Fibroblast of skin of right quadriceps (primary cell): ENCODE results near the gene TMEM217.
A peak's percentile ranks its signal among the peaks of the same experiment; 100 is the strongest.
"Not testable (repeated sequence)": the region's sequence is repeated elsewhere in the genome, so short reads cannot be mapped to it uniquely, and the experiment has no call there.

Source experiments
- DNase-seq: peaks from one replicate; pipeline ENCODE4 v3.0.0-alpha.2; 2013

TMEM217 gene

DNA sequence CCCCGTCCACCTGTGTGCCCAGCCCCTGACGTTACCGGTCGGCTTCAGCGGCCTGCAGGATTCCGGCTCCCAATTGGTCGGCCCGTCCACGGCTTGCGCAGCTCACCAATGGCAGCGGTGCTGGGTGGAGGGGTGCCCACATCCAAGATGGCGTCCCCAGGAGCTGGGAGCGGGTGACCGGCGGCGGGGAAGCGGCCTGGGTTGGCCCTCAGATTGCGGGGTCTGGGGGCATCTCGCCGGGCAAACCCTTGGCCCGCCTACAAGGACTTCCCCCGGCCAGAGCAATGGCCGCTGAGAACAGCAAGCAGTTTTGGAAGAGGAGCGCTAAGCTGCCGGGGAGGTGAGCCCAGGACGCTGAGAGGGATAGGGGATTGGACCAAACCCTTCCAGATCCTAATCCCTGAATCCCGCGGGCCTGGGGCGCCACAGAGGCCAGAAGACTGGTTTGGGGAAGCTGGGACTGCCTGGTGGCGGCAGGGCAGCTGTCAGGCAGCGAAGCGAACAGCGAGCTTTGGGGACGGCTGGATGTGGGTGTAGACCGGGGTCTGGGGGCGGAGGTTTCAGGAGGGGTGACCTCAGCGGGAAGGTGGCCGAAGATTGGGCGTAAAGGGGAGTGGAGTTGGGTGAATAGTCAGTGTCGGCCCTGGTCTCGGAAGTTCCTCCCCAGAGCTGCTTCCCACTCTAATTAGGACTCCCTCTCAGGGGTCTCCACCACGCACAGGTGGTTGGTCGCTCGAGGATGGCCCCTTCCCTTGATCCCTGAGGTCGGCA lies at the start of gene TMEM217, which contains the start of gene TBC1D22B:
TSS of gene TMEM217 (minus strand) at position 511 of the 771 bp plus-strand sequence. CDS start 39,114 bp downstream, outside the sequence.
TSS of gene TBC1D22B (plus strand) at position 139 of the 771 bp plus-strand sequence. CDS start at position 285, 146 bp downstream.
- DNase-seq = peak; percentile 89

DNA sequence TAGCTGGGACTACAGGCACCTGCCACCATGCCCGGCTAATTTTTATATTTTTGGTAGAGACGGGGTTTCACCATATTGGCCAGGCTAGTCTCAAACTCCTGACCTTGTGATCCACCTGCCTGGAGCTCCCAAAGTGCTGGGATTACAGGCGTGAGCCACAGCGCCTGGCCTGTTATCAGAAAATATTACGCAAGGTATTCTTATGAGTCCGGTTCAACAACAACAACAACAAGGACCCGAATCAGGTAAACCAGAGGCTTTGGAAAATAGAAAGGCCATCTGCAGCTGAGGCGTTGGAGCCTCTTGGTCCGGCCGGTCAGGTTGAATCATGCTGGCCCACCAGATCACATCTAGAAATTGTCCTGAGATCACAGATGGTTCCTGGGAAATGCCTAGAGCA lies 49.5 kb upstream of the TMEM217 start:
- DNase-seq = not testable (repeated sequence)

DNA sequence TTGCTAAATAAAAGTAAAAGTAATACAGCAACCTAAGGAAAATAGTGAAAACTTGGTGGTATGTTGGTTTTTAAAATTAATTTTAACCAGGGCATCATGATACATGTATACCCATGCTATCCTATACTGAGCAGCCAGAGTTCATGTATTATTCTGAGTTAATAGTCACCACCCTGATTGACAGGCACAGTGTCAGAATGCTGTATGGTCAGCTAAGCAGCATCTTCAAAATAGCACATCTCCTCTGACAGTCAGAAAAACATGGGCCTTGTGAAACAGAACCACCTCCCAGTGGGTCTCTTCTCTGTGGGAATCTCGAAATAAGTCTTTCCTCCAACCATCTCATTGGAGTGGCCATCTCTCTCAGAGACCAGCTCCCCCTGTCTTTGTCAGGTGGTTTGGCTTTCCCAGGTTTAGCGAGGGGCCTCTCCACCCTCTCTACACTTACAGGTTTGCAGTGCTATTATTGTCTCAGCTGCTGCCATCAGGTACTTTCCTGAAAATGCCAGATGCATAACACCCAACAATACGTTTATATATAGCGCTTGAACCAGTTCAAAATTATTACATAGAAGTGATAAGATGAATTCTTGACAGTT lies 48.8 kb upstream of the TMEM217 start:
- no peak for DNase-seq

DNA sequence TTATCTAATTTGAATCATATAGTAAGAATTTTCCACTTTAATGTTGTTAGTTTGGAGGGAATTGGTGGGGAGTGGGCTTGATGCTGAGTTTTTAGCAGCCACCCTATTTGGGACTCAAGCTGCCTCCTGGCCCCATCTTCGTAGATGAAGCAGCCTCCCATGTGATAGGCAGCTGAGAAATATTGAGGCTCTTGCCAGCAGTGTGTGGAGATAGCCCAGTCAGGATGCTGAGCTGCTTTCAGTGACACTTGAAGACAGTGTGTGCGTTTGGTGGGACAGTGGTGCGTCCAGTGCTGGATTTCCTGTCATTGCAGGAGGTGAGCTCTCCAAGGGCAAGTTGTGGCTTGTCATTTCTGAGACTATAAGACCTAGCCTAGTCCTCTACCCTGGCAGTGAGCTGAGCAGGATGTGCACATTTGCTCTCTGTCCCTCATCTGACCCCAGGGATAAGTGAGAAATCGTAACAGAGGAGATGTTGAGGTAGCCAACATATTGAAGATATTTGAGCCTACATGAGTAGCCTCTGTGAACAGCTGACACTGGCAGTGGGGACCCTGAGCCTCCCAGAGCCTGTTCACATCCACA lies 48.0 kb upstream of the TMEM217 start:
- DNase-seq = no peak

DNA sequence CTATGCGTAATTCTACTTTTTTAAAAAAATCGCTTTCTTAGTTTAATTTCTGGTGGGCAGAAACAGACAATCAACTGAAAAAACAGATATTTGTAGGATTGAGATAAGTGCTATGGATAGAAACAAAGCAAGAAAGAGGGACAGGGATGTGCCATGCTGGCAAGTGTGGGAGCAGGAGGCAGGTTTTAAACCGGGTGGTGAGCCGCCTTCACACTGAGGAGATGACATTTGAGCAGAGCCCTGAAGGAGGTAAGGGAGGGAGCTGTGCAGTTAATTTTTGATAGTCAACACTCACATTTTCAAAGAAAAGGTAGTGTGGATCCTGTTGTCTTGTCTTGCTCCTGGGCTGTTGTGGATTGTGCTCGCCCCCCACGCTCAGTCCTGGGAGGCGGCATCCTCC lies 46.8 kb upstream of the TMEM217 start:
- no peak for DNase-seq

DNA sequence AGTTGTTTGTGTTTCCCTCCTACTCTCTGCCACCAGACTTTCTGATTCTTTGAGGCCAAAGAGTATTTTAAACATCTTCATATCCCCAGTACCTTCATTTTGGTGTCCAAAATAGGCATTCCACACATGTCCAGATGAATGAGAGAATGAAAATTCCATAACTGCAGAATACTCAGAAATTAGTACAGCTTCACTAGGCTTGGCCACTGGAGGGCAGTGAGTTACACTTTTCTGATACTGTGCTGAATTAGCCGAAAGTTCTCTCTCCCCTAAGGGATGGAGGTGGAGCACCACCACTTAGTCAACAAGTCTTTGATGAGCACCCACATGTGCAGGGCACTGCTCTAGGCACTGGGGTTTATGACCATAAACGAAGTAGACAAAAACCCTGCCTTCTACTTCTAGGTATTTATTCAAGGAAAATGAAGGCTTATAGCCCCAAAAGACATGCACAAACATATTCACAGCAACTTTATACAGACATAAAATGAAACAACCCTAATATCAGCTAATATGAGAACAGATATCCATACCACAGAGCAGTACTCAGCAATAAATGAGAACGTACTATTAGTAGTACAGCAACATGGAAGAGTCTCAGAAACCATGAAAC lies 46.1 kb upstream of the TMEM217 start:
- DNase-seq = peak; percentile 45

DNA sequence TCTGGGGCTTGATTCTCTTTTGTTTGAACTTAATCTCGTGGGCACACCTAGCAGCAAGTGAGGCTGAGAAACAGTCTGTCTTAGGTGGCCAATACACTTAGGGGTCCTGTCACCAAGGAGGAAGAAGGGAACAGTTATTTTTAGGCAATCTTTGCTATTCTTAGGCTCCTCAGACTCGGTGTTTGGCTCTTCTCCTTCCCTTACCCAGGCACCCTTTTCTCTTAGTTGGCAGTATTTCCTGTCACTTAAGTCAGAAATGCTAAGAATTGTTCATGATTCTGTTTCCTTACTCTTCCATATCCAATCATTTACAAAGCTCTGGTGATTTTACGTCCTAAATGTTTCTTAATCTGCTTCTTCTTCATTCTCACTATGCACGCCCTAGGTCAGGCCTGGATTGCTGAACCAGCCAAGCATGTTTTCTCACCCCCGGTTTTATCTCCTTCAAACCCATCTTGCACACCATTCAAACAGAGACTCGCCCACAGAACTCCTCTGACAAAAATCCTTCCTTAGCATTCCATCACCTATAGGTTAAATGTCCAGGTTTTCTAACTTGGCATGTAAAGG lies 45.2 kb upstream of the TMEM217 start:
- no peak for DNase-seq

DNA sequence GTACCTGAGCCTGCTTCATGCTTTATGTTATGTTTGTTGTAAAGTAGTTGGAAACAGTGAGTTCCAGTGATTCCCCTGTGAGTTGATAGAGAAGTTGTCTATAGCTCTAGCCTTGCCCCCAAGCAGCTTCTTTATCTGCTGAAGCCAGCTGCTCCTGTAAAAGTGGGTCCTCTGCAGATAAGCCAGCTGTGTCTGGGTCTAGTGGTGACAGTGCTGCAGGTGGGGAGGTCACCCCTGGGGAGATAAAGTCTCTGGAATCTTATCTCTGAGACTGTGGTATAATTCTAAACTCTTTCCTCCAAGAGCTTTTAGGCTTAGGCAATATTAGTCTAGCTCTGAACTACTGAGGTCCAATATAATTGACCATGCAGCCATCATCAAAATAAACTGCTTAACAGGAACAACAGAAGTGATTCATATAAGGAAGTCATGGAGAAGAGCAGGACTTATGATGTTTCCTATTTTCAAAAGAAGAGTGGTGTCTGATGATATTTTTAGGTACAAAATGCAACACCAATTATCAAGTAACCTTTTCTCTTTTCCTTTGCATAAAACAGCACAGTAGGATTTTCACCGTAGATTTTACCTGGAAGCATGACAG lies 44.2 kb upstream of the TMEM217 start:
- no peak for DNase-seq

DNA sequence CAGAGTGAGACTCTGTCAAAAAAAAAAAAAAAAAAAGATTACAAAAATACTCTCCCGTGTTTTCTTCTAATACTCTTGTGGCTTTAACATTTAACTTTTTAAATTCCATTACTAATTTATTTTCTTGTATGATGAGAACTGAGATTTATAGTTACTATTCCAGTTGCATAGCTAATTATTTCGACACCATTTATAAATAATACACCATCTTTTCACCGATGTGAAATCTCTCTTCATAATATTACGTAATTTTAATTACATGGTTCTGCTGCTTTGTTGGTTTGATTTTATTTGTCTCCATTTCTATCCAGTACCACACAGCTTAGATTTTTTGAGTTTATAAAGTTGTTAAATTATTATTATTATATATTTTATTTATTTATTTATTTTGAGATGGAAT lies 42.0 kb upstream of the TMEM217 start:
- DNase-seq = no peak

DNA sequence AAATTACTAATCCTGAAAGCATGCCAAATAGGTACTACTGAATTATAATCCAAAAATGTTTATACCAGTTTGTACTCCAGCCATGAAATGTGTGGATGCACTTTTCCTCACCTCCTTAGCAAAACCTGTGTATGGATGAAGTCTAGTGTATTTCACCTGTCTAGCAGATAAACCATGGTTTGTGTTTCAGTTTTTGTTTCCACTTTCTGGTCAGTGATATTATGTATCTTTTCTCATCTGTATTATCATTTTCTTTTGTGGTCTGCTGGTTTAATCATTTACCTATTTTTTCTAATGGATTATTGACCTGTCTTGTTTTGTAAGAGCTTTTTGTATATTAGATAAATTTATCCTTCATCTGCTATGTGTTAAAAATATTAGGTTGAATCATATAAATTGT lies 41.0 kb upstream of the TMEM217 start:
- no peak for DNase-seq

DNA sequence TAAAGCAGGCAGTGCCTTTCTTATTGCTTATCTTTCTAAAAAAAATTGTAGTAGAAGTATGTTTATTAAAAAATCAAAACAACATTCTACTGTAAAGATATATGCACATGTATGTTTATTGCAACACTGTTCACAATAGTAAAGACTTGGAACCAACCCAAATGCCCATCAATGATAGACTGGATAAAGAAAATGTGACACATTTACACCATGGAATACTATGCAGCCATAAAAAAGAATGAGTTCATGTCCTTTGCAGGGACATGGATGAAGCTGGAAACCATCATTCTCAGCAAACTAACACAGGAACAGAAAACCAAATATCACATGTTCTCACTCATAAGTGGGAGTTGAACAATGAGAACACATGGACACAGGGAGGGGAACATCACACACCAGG lies 39.7 kb upstream of the TMEM217 start:
- not testable (repeated sequence) for DNase-seq

DNA sequence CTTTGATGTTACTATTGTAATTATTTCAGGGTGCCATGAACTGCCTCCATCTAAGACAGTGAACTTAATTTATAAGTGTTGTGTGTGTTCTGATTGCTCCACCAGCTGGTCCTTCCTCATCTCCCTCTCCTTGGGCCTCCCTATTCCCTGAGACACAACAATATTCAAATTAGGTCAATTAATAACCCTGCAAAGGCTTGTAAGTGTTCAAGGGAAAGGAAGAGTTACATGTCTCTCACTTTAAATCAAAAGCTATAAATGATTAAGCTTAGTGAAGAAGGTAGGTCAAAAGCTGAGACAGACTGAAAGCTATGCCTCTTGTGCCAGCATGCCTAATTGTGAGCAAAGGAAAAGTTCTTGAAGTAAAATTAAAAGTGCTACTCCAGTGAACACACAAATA lies 35.5 kb upstream of the TMEM217 start:
- DNase-seq = no peak

DNA sequence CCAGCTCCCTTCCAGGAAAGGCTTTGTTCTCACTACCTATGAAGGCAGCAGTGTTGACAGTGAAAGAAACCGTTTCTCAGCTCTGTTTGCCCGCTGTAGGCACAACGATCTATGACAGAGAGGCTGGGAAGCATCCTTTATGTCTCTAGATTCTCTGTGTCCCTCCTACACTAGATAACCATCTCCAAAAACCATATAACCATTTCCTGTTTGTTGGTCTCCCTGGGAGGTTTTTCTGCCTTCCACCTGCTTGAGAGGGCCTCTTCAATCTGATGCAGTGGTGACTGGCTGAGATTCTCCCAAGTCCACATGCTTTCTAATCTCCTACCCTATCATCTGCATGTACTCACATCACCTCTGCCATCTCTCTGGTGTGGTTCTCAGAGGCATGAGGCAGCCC lies 32.0 kb upstream of the TMEM217 start:
- no peak for DNase-seq

DNA sequence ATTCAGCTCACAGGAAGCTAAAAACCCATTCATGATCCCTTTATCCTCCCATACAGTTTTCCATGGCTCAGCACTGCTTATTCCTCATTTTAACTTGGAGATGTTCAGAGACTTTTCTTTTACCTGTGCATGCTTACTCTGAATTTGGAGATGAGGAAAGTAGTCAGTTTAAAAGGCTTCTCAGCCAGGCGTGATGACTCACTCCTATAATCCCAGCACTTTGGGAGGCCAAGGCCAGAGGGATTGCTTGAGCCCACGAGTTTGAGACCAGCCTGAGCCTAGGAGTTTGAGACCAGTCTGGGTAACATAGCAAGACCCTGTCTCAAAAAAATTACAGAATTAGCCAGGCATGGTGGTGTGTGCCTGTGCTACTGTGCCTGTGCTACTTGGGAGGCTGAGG lies 30.3 kb upstream of the TMEM217 start:
- DNase-seq = no peak

DNA sequence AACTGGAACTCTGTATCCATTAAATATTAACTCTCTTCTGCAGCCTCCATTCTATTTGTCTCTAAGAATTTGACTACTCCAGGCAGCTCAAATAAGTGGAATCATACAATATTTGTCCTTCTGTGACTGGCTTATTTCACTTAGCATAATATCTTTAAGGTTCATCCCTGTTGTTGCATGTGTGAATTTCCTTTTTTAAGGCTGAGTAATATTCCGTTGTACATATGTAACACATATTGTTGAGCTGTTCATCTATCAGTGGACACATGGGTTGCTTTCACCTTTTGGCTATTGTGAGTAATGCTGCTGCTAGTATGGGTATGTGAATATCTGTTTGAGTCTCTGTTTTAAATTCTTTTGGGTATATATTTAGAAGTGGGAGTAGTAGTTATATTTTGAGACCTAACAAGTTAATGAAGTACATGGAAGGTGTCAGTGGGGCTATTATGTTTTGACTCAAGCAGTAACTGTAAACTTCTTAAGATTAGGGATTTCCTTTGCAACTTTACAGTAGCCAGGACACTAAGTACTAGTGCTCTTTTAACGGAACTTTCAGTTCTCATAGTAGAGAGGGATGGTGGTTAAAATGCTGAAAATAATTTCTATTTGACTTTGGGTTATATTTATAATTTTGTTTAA lies 29.7 kb upstream of the TMEM217 start:
- no peak for DNase-seq

DNA sequence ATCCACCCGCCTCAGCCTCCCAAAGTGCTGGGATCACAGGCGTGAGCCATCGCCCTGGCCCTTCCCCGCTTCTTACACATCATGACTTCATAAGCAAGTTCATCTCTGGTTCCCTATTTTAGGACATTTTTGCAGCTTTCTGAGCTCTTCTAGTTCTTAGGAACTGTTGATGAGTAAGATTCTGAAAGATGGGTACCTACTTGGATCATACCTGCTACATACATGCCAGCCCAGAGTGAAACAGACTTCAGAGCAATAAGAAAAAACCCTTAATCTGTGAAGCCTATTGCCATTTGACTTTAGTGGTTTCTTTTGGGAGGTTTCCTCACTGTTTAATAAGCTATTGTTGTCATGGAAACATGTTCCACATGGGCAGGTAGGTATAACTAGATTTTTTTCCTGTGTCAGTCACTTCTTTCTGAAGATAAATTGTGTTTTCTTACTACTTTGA lies 27.9 kb upstream of the TMEM217 start:
- DNase-seq = no peak

DNA sequence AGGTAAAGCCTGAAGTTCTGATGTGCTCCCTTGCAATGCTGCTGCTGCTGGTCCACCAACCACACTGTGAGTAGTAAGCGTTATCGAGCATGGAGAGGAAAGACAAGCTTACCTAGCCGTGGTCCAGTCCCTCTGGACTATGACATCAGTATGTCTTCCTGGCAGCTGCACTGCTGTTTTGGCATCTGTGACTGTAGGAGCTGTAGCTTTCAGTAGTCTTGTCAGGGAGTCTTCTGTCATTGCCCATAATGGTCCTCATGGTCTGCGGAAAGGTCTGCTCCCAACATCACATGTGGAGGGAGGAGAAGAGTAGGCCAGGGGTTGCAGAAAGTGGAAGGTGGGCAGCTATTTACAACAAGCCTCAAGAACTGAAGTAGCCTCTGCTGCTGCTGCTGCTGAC lies 26.8 kb upstream of the TMEM217 start:
- DNase-seq = no peak

DNA sequence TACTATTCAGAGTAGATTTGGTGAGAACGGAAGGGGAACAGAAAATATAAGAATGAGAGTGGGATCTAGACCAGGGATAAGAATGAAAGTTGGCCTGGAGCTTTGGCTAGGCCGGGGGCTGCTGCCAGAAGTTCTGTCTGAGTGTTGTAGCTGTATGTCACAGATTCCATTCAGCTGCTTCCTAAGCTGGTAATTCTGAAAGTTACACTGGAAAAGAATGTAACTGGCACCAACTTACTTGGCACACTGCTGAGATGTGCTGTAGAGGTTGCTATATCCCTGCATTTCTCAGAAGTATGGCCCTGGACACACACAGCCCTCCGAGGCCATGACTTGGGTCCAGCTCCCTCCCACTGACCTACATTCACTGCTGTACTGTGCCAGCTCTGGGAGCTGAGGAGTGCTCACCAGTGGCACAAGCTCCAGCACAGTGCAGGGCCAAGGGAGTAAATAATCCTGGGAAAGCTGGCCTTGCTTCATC lies 25.8 kb upstream of the TMEM217 start:
- no peak for DNase-seq

DNA sequence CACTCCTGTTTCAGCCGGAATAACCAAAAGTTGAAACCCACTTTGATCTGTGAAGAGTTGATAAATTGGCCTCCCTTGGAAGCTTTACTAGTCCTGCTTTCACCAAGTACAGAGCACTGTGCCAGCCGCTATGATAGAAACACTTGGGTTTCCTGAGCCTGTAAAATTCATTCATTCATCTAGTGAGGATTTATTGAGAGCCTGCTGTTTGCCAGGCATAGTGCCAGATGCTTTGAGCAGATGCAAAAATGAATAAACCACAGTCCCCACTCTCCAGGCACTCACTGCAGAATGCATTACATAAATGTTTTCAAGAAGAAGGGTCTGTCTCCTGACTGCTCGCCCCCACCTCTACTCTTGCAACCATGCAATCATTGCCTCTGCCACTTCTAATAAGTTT lies 25.3 kb upstream of the TMEM217 start:
- no peak for DNase-seq

DNA sequence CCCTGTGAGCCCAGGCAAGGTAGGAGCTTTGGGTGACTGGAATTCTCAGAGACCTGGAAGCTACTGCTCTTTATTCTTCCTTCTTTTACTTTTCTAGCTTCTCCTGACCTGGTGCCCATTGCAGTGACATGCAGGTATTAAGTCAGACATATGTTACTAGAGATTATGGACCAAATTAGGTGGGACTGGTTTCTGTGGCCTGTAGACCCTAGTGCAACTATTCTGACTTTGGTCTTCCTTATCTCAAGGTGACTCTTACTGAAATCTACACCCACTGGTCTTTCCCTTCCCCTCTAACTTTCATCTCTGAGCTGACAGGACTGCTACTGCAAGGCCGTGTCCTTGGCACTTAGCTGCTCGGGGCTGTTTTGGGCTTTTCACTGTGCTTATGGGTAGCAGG lies 24.4 kb upstream of the TMEM217 start:
- no peak for DNase-seq

DNA sequence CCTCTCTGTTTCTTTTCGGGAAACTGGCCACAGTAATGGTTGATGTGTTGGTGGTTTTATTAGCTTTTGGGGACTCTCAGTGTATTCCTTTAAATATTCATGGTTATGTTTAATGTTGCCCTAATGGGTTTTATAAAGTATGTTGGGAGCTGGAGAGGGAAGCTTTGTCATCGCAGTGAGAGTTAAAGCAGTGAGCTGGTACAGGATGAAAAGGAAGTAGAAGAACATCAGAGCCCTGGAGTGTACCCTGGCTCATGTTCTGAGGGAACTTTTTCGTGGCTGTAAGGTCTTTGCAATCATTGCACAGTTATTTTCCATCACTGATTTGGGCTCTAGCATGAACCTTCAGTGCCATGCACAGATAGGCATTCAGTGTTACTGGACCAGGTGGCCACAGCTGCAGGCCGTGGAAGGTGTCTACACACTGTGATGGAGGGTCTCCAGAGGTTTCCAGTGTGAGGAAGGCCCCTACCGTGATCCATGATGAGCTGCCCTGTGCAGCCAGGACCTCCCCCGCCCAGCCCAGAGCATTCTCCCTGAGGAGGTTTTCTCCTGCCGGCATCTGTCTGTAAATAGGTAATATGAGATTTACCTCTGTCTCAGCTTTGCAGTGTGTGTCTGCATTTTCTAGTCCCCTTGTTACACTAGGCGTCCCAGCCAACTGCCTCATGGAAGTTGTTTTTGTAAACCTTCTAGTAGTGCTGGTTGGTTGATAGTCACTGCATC lies 22.4 kb upstream of the TMEM217 start:
- no peak for DNase-seq
